Caco-2 (cell line): ENCODE results near the gene SORCS2. TPM values are rescaled to one million over a fixed set of nuclear protein-coding genes. Genes with fewer than 3 reads are reported as not detected.

Experiments used
- BruUV-seq: library from RNA; stranded (reverse); fragments of 400-500 nt; replicated peaks from 2 replicates; lab custom pipeline; 2021; lab: Mats Ljungman, UMichigan
- CTCF ChIA-PET: fragments of 300-600 bp; sonication (Branson Sonifier 250); formaldehyde crosslinking; loops from one replicate; lab custom pipeline; 2022; ENCODE audit warnings: antibody characterized with exemption; lab: Charles Lee
- POLR2A ChIA-PET: fragments of 300-600 bp; sonication (Branson Sonifier 250); formaldehyde crosslinking; loops from one replicate; lab custom pipeline; 2022; ENCODE audit warnings: antibody characterized with exemption; lab: Charles Lee
- DNase-seq, 2 experiments: peaks; one replicate each; pipeline versions ENCODE4 v3.0.0 to v3.0.0-alpha.2; 2020 to 2022
- H3K27me3 ChIP-seq: replicated peaks from 2 replicates; pipeline ENCODE4 v1.6.0; 2011; ENCODE audit warnings: low read length; ENCODE audit not compliant: control insufficient read depth, insufficient read depth
- H3K36me3 ChIP-seq: 2 replicates; pipeline ENCODE4 v1.5.1; 2011; ENCODE audit warnings: low read length; ENCODE audit not compliant: control insufficient read depth, insufficient read depth
- H3K4me1 ChIP-seq: fragments of 250-450 bp; sonication (Bioruptor Pico); 2 replicates; pipeline ENCODE4 v1.5.1; 2020; ENCODE audit warnings: mild to moderate bottlenecking
- H3K4me3 ChIP-seq: 2 replicates; pipeline ENCODE4 v1.5.1; 2011; ENCODE audit warnings: low read depth, mild to moderate bottlenecking, control low read depth, low read length
- H3K9me3 ChIP-seq: fragments of 250-450 bp; sonication (Bioruptor Pico); 2 replicates; pipeline ENCODE4 v1.5.1; 2020; ENCODE audit warnings: mild to moderate bottlenecking, moderate library complexity
- H3K27ac Mint-ChIP-seq: one replicate; pipeline ENCODE4 v1.8.0; 2022; ENCODE audit warnings: mixed read lengths; ENCODE audit not compliant: unreplicated experiment
- H3K27me3 Mint-ChIP-seq: one replicate; pipeline ENCODE4 v1.8.0; 2022; ENCODE audit warnings: mixed read lengths; ENCODE audit not compliant: insufficient read depth, unreplicated experiment
- H3K36me3 Mint-ChIP-seq: one replicate; pipeline ENCODE4 v1.8.0; 2022; ENCODE audit warnings: mild to moderate bottlenecking, mixed read lengths; ENCODE audit not compliant: insufficient read depth, unreplicated experiment
- H3K4me1 Mint-ChIP-seq: one replicate; pipeline ENCODE4 v1.8.0; 2022; ENCODE audit warnings: low read depth, mixed read lengths; ENCODE audit not compliant: unreplicated experiment
- H3K4me3 Mint-ChIP-seq: one replicate; pipeline ENCODE4 v1.8.0; 2022; ENCODE audit warnings: mild to moderate bottlenecking, moderate library complexity, mixed read lengths; ENCODE audit not compliant: unreplicated experiment
- H3K9me3 Mint-ChIP-seq: one replicate; pipeline ENCODE4 v1.8.0; 2022; ENCODE audit warnings: mixed read lengths; ENCODE audit not compliant: unreplicated experiment
- intact Hi-C: fragments of 100-400 bp; cut with micrococcal nuclease; formaldehyde crosslinking; loops from one replicate; pipeline ENCODE4 v1.10.0; 2022; ENCODE audit not compliant: unreplicated experiment
- total RNA-seq: library from RNA; stranded (reverse); gene quantifications from 2 replicates; pipeline ENCODE4 v1.2.3, GENCODE V29; 2022
- TF ChIP-seq, protein P1 (sequence below), 2 experiments: fragments of 200-600 bp in 1 of 2; IDR thresholded peaks; 1 replicate in 1 of 2; 2 replicates in 1 of 2; pipeline versions ENCODE4 v1.5.1 to v1.8.0; 2011 to 2022; ENCODE audit warnings: antibody characterized with exemption in 1 of 2, control low read depth in 1 of 2, inconsistent platforms in 1 of 2, low read depth in 1 of 2, low read length in 1 of 2, mild to moderate bottlenecking in 1 of 2, moderate library complexity in 1 of 2; ENCODE audit not compliant: insufficient read depth in 1 of 2, severe bottlenecking in 1 of 2, unreplicated experiment in 1 of 2

Gene SORCS2
- total RNA-seq, 1 experiment from 2014 or later: 1.6 TPM

DNA sequence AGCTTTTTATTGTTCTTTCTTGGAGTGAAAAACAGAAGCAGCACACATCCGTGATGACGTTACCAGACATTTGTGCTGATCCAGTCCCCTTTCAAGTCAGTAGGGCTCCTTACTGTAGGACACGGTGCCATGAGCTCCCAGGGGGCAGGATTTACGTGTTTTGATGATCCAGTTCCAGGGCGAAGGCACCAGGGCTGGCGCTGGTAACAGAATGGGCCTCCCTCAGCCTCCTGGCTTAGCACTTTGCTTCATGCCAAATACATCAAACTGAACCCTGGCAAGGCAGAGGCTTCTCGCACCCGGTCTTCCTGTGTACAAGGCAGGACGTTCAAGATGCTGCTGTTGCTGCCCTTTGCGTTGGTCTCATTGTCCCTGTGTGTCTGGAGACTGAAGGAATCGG, 309.0 kb downstream of the SORCS2 start:
- H3K27ac Mint-ChIP-seq: no peak overlapping the region
- DNase-seq: no peak
- no peaks in the 10 kb centered on the region for H3K4me1 Mint-ChIP-seq
- Histone ChIP-seq H3K36me3 (no peaks in the 10 kb centered on the region), H3K27me3 (no peaks in the 10 kb centered on the region), H3K9me3 (no peaks in the 10 kb centered on the region), H3K4me1 (no peaks in the 10 kb centered on the region), H3K4me3 (no peak overlapping the region)
- ChIA-PET CTCF (no interaction called here), POLR2A (no interaction called here)
- TF ChIP-seq, protein P1, sequence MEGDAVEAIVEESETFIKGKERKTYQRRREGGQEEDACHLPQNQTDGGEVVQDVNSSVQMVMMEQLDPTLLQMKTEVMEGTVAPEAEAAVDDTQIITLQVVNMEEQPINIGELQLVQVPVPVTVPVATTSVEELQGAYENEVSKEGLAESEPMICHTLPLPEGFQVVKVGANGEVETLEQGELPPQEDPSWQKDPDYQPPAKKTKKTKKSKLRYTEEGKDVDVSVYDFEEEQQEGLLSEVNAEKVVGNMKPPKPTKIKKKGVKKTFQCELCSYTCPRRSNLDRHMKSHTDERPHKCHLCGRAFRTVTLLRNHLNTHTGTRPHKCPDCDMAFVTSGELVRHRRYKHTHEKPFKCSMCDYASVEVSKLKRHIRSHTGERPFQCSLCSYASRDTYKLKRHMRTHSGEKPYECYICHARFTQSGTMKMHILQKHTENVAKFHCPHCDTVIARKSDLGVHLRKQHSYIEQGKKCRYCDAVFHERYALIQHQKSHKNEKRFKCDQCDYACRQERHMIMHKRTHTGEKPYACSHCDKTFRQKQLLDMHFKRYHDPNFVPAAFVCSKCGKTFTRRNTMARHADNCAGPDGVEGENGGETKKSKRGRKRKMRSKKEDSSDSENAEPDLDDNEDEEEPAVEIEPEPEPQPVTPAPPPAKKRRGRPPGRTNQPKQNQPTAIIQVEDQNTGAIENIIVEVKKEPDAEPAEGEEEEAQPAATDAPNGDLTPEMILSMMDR (IDR thresholded peaks at IDR 0.05; ENCODE audit: insufficient read depth in 1 of 2, low read depth in 1 of 2, low read length in 1 of 2, severe bottlenecking in 1 of 2, unreplicated experiment in 1 of 2): no peak
- no peak overlapping the region for H3K4me3 Mint-ChIP-seq
- no TSS peak for BruUV-seq
- intact Hi-C loops: no loop called here
- peaks cover 4% of the 10 kb centered on the region for H3K27me3 Mint-ChIP-seq
- H3K9me3 Mint-ChIP-seq: no peaks in the 10 kb centered on the region
- H3K36me3 Mint-ChIP-seq: no peaks in the 10 kb centered on the region

DNA sequence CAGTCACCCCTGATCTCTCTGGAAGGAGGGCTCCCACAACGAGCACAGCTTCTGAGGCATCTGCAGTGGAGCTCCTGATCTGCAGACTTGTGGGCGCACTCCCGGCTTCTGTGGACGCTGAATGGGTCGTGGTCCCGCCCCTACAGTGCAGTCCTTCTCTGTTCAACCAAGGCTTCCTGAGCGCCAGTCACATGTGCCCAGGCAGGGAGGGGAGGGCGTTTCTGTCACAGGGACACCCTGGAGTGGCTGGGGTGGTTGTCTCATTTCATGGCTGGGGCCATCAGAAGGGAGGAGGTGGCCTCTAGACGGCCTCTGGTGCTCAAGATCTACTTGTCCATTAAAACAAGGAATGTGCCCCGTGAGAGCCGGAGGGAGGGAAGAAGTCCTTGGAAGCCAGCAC, 309.5 kb downstream of the SORCS2 start:
- H3K9me3 ChIP-seq: no peaks in the 10 kb centered on the region
- CTCF ChIA-PET: no interaction called here
- TF ChIP-seq, protein P1 (IDR thresholded peaks at IDR 0.05; ENCODE audit: insufficient read depth in 1 of 2, low read depth in 1 of 2, low read length in 1 of 2, severe bottlenecking in 1 of 2, unreplicated experiment in 1 of 2): no peak
- POLR2A ChIA-PET: no interaction called here
- H3K4me1 ChIP-seq: no peaks in the 10 kb centered on the region
- no peaks in the 10 kb centered on the region for H3K36me3 Mint-ChIP-seq
- peaks cover 4% of the 10 kb centered on the region for H3K27me3 Mint-ChIP-seq
- no peak for DNase-seq
- no peak overlapping the region for H3K4me3 ChIP-seq
- H3K36me3 ChIP-seq: no peaks in the 10 kb centered on the region
- no peaks in the 10 kb centered on the region for H3K27me3 ChIP-seq
- no peaks in the 10 kb centered on the region for H3K4me1 Mint-ChIP-seq
- no peak overlapping the region for H3K4me3 Mint-ChIP-seq
- no peak overlapping the region for H3K27ac Mint-ChIP-seq
- intact Hi-C loops: no loop called here
- BruUV-seq: no TSS peak
- no peaks in the 10 kb centered on the region for H3K9me3 Mint-ChIP-seq

DNA sequence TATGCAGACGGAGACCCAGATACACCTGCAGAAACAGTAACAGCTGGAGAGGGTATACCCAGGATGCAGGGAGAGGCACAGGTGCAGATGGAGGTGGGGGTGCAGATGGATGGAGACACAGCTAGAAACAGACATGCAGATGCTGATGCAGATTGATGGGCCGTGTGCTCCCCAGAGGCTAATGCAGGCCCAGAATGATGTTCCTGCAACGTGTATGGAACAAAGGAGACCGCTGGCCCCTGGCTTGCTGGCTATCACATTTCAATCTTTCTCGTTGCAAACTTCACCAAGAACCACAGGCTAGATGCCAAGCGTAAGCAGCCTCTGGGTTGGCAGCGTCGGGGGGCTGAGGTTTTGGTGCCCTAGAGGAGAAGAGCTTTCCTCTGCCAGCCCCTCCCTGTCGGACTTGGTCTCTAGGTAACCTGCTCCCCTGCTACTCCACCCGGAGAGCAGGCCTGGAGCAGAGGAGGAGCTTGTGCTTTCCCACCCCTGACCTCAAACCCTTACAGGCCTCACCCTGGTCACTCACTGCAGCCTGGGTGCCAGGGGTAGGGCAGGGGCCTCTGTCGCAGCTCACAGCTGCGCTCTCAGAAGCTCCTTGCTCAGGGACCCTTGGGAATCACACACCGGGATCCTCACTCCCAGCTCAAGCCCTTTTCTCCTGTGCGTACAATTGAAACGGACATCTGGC, 311.4 kb downstream of the SORCS2 start:
- Histone ChIP-seq H3K36me3 (no peaks in the 10 kb centered on the region), H3K4me3 (no peak overlapping the region), H3K4me1 (no peaks in the 10 kb centered on the region), H3K9me3 (no peaks in the 10 kb centered on the region), H3K27me3 (no peaks in the 10 kb centered on the region)
- TF ChIP-seq, protein P1 (IDR thresholded peaks at IDR 0.05; ENCODE audit: insufficient read depth in 1 of 2, low read depth in 1 of 2, low read length in 1 of 2, severe bottlenecking in 1 of 2, unreplicated experiment in 1 of 2): no peak
- H3K27ac Mint-ChIP-seq: no peak overlapping the region
- ChIA-PET CTCF (no interaction called here), POLR2A (no interaction called here)
- H3K4me1 Mint-ChIP-seq: no peaks in the 10 kb centered on the region
- DNase-seq: no peak
- peaks cover 6% of the 10 kb centered on the region for H3K27me3 Mint-ChIP-seq
- intact Hi-C loops: no loop called here
- no TSS peak for BruUV-seq
- no peak overlapping the region for H3K4me3 Mint-ChIP-seq
- H3K36me3 Mint-ChIP-seq: no peaks in the 10 kb centered on the region
- no peaks in the 10 kb centered on the region for H3K9me3 Mint-ChIP-seq
